ENCODE measurements around the gene SLC5A1.

GRCh38 chr22:32067613-32068012, 24.6 kb downstream of the SLC5A1 start:
- TF ChIP-seq CTCF (IDR thresholded peaks at IDR 0.05) (no peak), POLR2A (IDR thresholded peaks at IDR 0.05) (no peak)
